NT2/D1 (cell line): Measurements from ENCODE around the gene NME7.

Experiments used
- SUZ12 ChIP-seq: IDR thresholded peaks from 2 replicates; pipeline ENCODE4 v1.6.1; 2011; ENCODE audit not compliant: insufficient read length, insufficient read depth; ENCODE audit errors: extremely low read depth
- YY1 ChIP-seq: IDR thresholded peaks from 2 replicates; pipeline ENCODE4 v1.6.1; 2011; ENCODE audit not compliant: insufficient read length, insufficient read depth

GRCh38 chr1:169363046-169363730, 4.4 kb downstream of the NME7 start:
- TF ChIP-seq YY1 (no peak), SUZ12 (no peak)
